ENCODE data around the gene HAVCR2.

HAVCR2 gene

GRCh38 chr5:157142317-157143126, 33.7 kb upstream of the HAVCR2 start, which contains the start of gene MED7:
TSS of gene MED7 (minus strand) at chr5:157142865. CDS start at chr5:157139431, 3,434 bp downstream.
- POLR2A ChIA-PET = interaction anchor here (0.5 to 0.6 kb wide), 3 partner anchors 8 to 62 kb away, joined by 3 to 6 read pairs (median 3); no protein-coding TSS in a partner anchor
- peak; percentile 99 to 100 (median 100) for DNase-seq
- Histone ChIP-seq H3K9me3 (ENCODE audit: control extremely low read depth in 1 of 5, control insufficient read depth in 4 of 5, insufficient read depth in 2 of 5, low read depth in 1 of 5, low read length in 4 of 5) (no peaks in the 10 kb centered on the region), H3K4me1 (ENCODE audit: control extremely low read depth in 1 of 4, control insufficient read depth in 4 of 4, insufficient read depth in 4 of 4, low read length in 3 of 4) (peaks cover 7 to 17% (median 12%) of the 10 kb centered on the region in 4 experiments), H3K36me3 (ENCODE audit: control insufficient read depth in 4 of 4, insufficient read depth in 4 of 4, low read length in 3 of 4) (peaks cover 6 to 19% (median 13%) of the 10 kb centered on the region in 4 experiments), H3K4me3 (ENCODE audit: control insufficient read depth in 1 of 7, extremely low read depth in 1 of 7, insufficient read depth in 4 of 7, low read depth in 2 of 7, low read length in 6 of 7) (peak within 1 kb of the TSS; percentile 91 to 100 (median 96)), H3K27ac (ENCODE audit: insufficient read depth in 1 of 2, low read depth in 1 of 2, low read length in 2 of 2, poor library complexity in 1 of 2, severe bottlenecking in 2 of 2) (peak within 1 kb of the TSS; percentile 90 to 97), H3K27me3 (replicated peaks in 2 of 5; ENCODE audit: control insufficient read depth in 4 of 5, insufficient read depth in 5 of 5, low read length in 4 of 5) (no peaks in the 10 kb centered on the region)
- WGBS (ENCODE audit: insufficient coverage) = under 1% methylated on average over 46 of the region's 48 CpGs
- CTCF ChIA-PET = interaction anchor here (1.3 to 2.3 kb wide), 5 partner anchors 11 to 186 kb away, joined by 3 to 10 read pairs (median 5); partner anchors contain the start of gene HAVCR2

DNA sequence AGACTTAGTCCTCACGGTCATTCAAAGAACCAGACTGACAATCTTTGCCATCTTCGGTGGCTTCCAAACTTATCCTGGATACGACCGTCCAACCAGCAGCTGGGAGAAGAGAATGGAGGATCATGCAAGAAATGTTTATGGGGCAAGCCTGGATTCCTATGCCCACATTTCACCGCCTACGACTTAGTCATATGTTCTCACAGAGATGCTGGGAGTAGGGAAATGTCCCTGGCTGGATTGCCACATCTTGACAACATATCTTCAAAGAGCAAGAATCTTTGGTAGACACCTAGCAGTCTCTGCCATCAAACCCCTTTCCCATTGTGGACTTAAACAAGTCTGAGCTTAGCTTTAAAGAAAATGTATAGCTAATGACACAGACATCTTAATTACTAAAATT, 28.8 kb upstream of the HAVCR2 start:
- H3K27ac ChIP-seq (ENCODE audit: insufficient read depth in 1 of 2, low read depth in 1 of 2, low read length in 2 of 2, poor library complexity in 1 of 2, severe bottlenecking in 2 of 2) = no peak overlapping the region
- H3K4me1 ChIP-seq (ENCODE audit: control extremely low read depth in 1 of 4, control insufficient read depth in 4 of 4, insufficient read depth in 4 of 4, low read length in 3 of 4) = peaks cover 8 to 25% (median 18%) of the 10 kb centered on the region in 4 experiments
- CTCF ChIA-PET = interaction anchor here (1.6 kb wide), 1 partner anchor 22 kb away, joined by 5 read pairs; no protein-coding TSS in a partner anchor
- H3K9me3 ChIP-seq (ENCODE audit: control extremely low read depth in 1 of 5, control insufficient read depth in 4 of 5, insufficient read depth in 2 of 5, low read depth in 1 of 5, low read length in 4 of 5) = no peaks in the 10 kb centered on the region
- WGBS (ENCODE audit: insufficient coverage) = 97% methylated on average over 6 of the region's 6 CpGs
- no peak for DNase-seq
- H3K27me3 ChIP-seq (replicated peaks in 2 of 5; ENCODE audit: control insufficient read depth in 4 of 5, insufficient read depth in 5 of 5, low read length in 4 of 5) = no peaks in the 10 kb centered on the region
- POLR2A ChIA-PET = no interaction called here
- no peak overlapping the region for H3K4me3 ChIP-seq (ENCODE audit: control insufficient read depth in 1 of 7, extremely low read depth in 1 of 7, insufficient read depth in 4 of 7, low read depth in 2 of 7, low read length in 6 of 7)
- H3K36me3 ChIP-seq (ENCODE audit: control insufficient read depth in 4 of 4, insufficient read depth in 4 of 4, low read length in 3 of 4) = peaks cover 6 to 24% (median 16%) of the 10 kb centered on the region in 4 experiments

DNA sequence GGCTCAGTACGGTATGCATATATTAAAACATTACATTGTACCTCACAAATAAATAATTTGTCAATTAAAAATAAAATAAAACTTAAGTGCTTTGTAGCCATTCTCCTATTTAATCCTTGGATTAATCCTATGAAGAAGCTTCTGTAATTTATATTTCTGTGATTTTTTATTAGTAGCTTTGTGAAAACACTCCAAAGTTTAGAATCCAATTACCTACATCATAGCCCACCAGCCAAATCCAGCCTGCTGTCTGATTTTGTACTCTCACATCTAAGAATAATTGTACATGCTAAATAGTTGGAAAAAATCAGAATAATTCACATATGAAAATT, 23.4 kb upstream of the HAVCR2 start:
- Histone ChIP-seq H3K4me3 (ENCODE audit: control insufficient read depth in 1 of 7, extremely low read depth in 1 of 7, insufficient read depth in 4 of 7, low read depth in 2 of 7, low read length in 6 of 7) (no peak overlapping the region), H3K4me1 (ENCODE audit: control extremely low read depth in 1 of 4, control insufficient read depth in 4 of 4, insufficient read depth in 4 of 4, low read length in 3 of 4) (peaks cover 0 to 23% (median 15%) of the 10 kb centered on the region in 4 experiments), H3K9me3 (ENCODE audit: control extremely low read depth in 1 of 5, control insufficient read depth in 4 of 5, insufficient read depth in 2 of 5, low read depth in 1 of 5, low read length in 4 of 5) (no peaks in the 10 kb centered on the region), H3K36me3 (ENCODE audit: control insufficient read depth in 4 of 4, insufficient read depth in 4 of 4, low read length in 3 of 4) (peaks cover 0 to 2% (median 1%) of the 10 kb centered on the region in 4 experiments), H3K27me3 (replicated peaks in 2 of 5; ENCODE audit: control insufficient read depth in 4 of 5, insufficient read depth in 5 of 5, low read length in 4 of 5) (no peaks in the 10 kb centered on the region), H3K27ac (ENCODE audit: insufficient read depth in 1 of 2, low read depth in 1 of 2, low read length in 2 of 2, poor library complexity in 1 of 2, severe bottlenecking in 2 of 2) (no peak overlapping the region)
- POLR2A ChIA-PET = no interaction called here
- DNase-seq = no peak
- CTCF ChIA-PET = interaction anchor here (0.7 to 2.1 kb wide), 14 partner anchors 10 to 1994 kb away, joined by 3 to 7 read pairs (median 3); partner anchors contain the start of gene MED7
- WGBS (ENCODE audit: insufficient coverage) = no CpG with 5 or more reads among the region's 1 CpG

DNA sequence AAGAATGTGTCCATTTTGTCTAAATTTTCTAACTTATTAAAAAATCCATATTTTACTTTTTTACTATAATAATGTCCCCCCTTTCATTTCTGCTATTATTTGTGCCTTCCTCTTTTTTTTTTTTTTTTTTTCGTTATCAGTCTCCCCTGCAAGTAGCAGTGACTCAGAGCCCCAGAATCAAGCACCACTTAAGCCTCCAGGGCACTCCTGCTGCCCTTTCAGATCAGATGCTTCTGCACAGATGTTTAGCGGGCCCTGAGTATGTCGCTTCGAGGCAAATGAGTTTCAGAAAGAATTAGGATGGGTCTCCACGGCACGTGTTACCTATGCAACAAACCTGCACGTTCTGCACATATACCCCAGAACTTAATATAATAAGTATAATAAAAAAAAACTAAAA, 22.1 kb upstream of the HAVCR2 start:
- H3K9me3 ChIP-seq (ENCODE audit: control extremely low read depth in 1 of 5, control insufficient read depth in 4 of 5, insufficient read depth in 2 of 5, low read depth in 1 of 5, low read length in 4 of 5) = no peaks in the 10 kb centered on the region
- no peaks in the 10 kb centered on the region for H3K27me3 ChIP-seq (replicated peaks in 2 of 5; ENCODE audit: control insufficient read depth in 4 of 5, insufficient read depth in 5 of 5, low read length in 4 of 5)
- peak; percentile 57 to 93 (median 87) for DNase-seq
- CTCF ChIA-PET = interaction anchor here (0.7 to 1.7 kb wide), 5 partner anchors 15 to 1996 kb away, joined by 3 to 7 read pairs (median 3); no protein-coding TSS in a partner anchor
- no CpG with 5 or more reads among the region's 7 CpGs for WGBS (ENCODE audit: insufficient coverage)
- H3K4me1 ChIP-seq (ENCODE audit: control extremely low read depth in 1 of 4, control insufficient read depth in 4 of 4, insufficient read depth in 4 of 4, low read length in 3 of 4) = peaks cover 0 to 23% (median 15%) of the 10 kb centered on the region in 4 experiments
- H3K36me3 ChIP-seq (ENCODE audit: control insufficient read depth in 4 of 4, insufficient read depth in 4 of 4, low read length in 3 of 4) = no peaks in the 10 kb centered on the region
- no peak overlapping the region for H3K4me3 ChIP-seq (ENCODE audit: control insufficient read depth in 1 of 7, extremely low read depth in 1 of 7, insufficient read depth in 4 of 7, low read depth in 2 of 7, low read length in 6 of 7)
- POLR2A ChIA-PET = interaction anchor here (0.7 kb wide), 2 partner anchors 15 to 1244 kb away, joined by 3 to 4 read pairs; no protein-coding TSS in a partner anchor
- no peak overlapping the region for H3K27ac ChIP-seq (ENCODE audit: insufficient read depth in 1 of 2, low read depth in 1 of 2, low read length in 2 of 2, poor library complexity in 1 of 2, severe bottlenecking in 2 of 2)

- no peak overlapping the region for H3K4me3 ChIP-seq (ENCODE audit: control insufficient read depth in 1 of 7, extremely low read depth in 1 of 7, insufficient read depth in 4 of 7, low read depth in 2 of 7, low read length in 6 of 7)
- no peaks in the 10 kb centered on the region for H3K4me1 ChIP-seq (ENCODE audit: control extremely low read depth in 1 of 4, control insufficient read depth in 4 of 4, insufficient read depth in 4 of 4, low read length in 3 of 4)
- ChIA-PET POLR2A (interaction anchor here (0.6 kb wide), 1 partner anchor 103 kb away, joined by 3 read pairs; no protein-coding TSS in a partner anchor), CTCF (interaction anchor here (0.7 to 1.6 kb wide), 2 partner anchors 10 to 205 kb away, joined by 4 to 7 read pairs; no protein-coding TSS in a partner anchor)
- H3K9me3 ChIP-seq (ENCODE audit: control extremely low read depth in 1 of 5, control insufficient read depth in 4 of 5, insufficient read depth in 2 of 5, low read depth in 1 of 5, low read length in 4 of 5) = peaks cover 3 to 16% (median 3%) of the 10 kb centered on the region in 5 experiments
- H3K36me3 ChIP-seq (ENCODE audit: control insufficient read depth in 4 of 4, insufficient read depth in 4 of 4, low read length in 3 of 4) = no peaks in the 10 kb centered on the region
- no peak overlapping the region for H3K27ac ChIP-seq (ENCODE audit: insufficient read depth in 1 of 2, low read depth in 1 of 2, low read length in 2 of 2, poor library complexity in 1 of 2, severe bottlenecking in 2 of 2)
- H3K27me3 ChIP-seq (replicated peaks in 2 of 5; ENCODE audit: control insufficient read depth in 4 of 5, insufficient read depth in 5 of 5, low read length in 4 of 5) = no peaks in the 10 kb centered on the region
- DNase-seq = no peak
These were observed 12.9 kb upstream of the HAVCR2 start for GRCh38 chr5:157121709-157122108.

- DNase-seq = no peak
- POLR2A ChIA-PET = no interaction called here
- CTCF ChIA-PET = no interaction called here
- Histone ChIP-seq H3K27me3 (replicated peaks in 2 of 5; ENCODE audit: control insufficient read depth in 4 of 5, insufficient read depth in 5 of 5, low read length in 4 of 5) (no peaks in the 10 kb centered on the region), H3K4me3 (ENCODE audit: control insufficient read depth in 1 of 7, extremely low read depth in 1 of 7, insufficient read depth in 4 of 7, low read depth in 2 of 7, low read length in 6 of 7) (no peak overlapping the region), H3K27ac (ENCODE audit: insufficient read depth in 1 of 2, low read depth in 1 of 2, low read length in 2 of 2, poor library complexity in 1 of 2, severe bottlenecking in 2 of 2) (no peak overlapping the region), H3K9me3 (ENCODE audit: control extremely low read depth in 1 of 5, control insufficient read depth in 4 of 5, insufficient read depth in 2 of 5, low read depth in 1 of 5, low read length in 4 of 5) (peaks cover 3 to 16% (median 3%) of the 10 kb centered on the region in 5 experiments), H3K36me3 (ENCODE audit: control insufficient read depth in 4 of 4, insufficient read depth in 4 of 4, low read length in 3 of 4) (no peaks in the 10 kb centered on the region), H3K4me1 (ENCODE audit: control extremely low read depth in 1 of 4, control insufficient read depth in 4 of 4, insufficient read depth in 4 of 4, low read length in 3 of 4) (peaks cover 0 to 3% (median 0%) of the 10 kb centered on the region in 4 experiments)
- 100% methylated on average over 1 of the region's 1 CpG for WGBS (ENCODE audit: insufficient coverage)
These were observed 11.3 kb upstream of the HAVCR2 start for GRCh38 chr5:157120102-157120501.
